ENCODE measurements around the gene RAB11FIP3.
A peak's percentile ranks its signal among the peaks of the same experiment; 100 is the strongest.

Gene RAB11FIP3

GRCh38 chr16:530111-530817 is 104.8 kb downstream of the RAB11FIP3 start:
- FAIRE-seq (no peak), DNase-seq (ENCODE audit: low spot score) (no peak)

- FAIRE-seq = no peak
- DNase-seq (ENCODE audit: low spot score) = no peak
Observed at GRCh38 chr16:531494-532125, 106.2 kb downstream of the RAB11FIP3 start.

DNA sequence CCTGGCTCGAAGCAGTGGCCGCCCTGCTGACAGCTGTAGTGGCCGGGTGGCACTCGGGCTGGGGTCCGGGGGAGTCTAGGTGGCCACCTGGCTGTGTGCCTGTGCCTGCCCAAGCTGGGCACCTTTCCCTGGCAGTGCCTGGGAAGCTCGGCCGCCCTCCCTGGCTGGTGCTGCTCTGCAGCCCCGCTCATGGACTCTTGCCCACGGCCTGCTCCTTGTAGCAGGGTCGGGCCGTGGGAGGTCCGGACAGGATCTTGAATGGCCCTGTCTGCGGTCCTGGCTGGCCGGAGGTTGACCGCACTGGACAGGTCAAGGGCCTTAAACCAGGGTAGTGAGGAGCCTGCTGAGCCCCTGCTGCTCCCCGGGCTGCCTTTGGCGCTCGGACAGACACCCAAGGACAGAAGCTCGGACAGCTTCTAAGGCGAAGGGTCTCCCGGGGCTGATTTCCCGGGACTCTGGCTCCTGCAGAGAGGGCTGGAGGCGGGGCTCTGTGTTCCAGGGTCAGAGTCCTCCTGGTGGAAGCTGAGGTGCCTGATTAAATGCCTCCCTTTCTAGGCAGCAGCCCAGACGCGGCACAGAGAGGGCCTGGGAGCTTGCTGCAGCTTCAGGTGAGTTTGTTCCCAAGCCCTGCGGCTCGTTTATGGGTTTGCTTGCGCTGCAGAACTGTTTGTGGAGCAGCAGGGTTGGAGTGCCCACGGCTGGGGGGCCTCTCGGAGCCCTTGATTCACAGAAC is 108.1 kb downstream of the RAB11FIP3 start:
- DNase-seq (ENCODE audit: low spot score) = no peak
- FAIRE-seq = no peak

DNA sequence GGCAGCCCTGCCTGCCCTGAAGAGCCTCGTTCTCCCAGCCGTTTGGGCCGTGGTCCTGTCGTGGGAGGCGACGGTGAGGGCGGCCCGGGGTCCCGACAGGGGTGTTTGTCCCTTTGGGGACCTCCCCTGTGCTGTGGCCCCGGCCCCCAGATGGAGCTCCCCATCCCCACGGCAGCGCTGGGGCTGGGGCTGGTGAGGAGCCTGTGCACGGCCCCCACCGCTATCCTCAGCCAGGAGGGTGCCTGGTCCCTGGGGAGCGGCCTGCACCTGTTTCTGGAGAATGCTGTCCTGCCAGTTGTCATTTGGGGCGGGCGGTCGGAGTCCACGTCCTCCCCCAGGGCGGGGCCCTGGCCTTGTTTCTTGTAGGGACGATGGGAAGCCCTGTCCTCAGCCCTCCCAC is 108.7 kb downstream of the RAB11FIP3 start:
- DNase-seq (ENCODE audit: low spot score) (no peak), FAIRE-seq (no peak)

DNA sequence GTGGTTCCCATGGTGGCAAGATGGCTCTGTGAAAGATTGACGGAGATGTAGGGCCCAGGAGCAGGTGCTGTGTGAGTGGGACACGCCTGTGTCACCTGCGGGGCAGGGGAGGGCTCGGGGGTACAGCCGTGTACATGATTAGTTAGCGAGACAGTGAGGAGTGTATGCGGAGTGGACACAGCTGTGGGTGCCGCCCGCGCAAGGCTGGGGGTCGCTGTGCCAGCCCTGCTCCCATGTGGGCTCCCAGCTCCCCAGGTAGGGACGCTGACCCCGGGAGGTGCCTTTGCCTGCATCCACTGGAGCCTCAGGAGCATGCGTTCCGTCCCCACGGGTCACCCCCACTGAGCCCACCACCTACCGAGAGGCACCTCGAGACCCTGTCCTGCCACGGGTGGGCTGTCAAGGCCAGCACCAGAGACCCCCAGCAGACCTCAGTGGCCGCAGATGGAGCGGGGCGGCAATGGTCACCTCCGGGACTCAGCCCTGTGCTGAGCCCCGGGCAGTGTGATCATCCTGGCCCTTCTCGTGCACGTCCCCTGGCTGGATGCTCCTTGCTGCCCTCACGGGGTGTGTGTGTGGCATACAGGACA is 109.5 kb downstream of the RAB11FIP3 start:
- FAIRE-seq = no peak

GRCh38 chr16:535446-536405 is 110.3 kb downstream of the RAB11FIP3 start:
- peak; percentile 56 for FAIRE-seq
- DNase-seq (ENCODE audit: low spot score) = peak; percentile 64

More for the DNA sequence above, 109.5 kb downstream of the RAB11FIP3 start:
- DNase-seq (ENCODE audit: low spot score) = no peak

- no peak for DNase-seq (ENCODE audit: low spot score)
- FAIRE-seq = no peak
Observed at GRCh38 chr16:536746-537145, 111.3 kb downstream of the RAB11FIP3 start.

- FAIRE-seq (no peak), DNase-seq (ENCODE audit: low spot score) (no peak)
Observed at GRCh38 chr16:537415-538335, 112.2 kb downstream of the RAB11FIP3 start.

- DNase-seq (ENCODE audit: low spot score) (no peak), FAIRE-seq (no peak)
Observed at GRCh38 chr16:539901-540530, 114.6 kb downstream of the RAB11FIP3 start.

- FAIRE-seq (no peak), DNase-seq (ENCODE audit: low spot score) (no peak)
Observed at GRCh38 chr16:540645-541340, 115.3 kb downstream of the RAB11FIP3 start.

- DNase-seq (ENCODE audit: low spot score) (no peak), FAIRE-seq (no peak)
Observed at GRCh38 chr16:543301-544164, 118.1 kb downstream of the RAB11FIP3 start.

DNA sequence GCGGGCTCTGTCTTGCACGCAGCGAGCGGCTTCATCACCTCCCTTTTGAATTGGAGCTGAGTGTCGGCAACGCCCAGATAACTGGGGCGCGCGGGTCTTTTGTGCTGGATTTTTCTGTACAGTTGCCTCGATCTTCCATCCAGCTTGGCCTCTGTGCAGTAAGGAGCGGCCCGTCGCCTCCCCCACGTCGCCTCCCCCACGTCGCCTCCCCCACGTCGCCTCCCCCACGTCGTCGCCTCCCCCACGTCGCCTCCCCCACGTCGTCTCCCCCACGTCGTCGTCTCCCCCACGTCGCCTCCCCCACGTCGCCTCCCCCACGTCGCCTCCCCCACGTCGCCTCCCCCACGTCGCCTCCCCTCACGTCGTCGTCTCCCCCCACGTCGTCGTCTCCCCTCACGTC is 119.1 kb downstream of the RAB11FIP3 start:
- DNase-seq (ENCODE audit: low spot score) (no peak), FAIRE-seq (no peak)

GRCh38 chr16:546909-547770 is 121.7 kb downstream of the RAB11FIP3 start:
- FAIRE-seq (no peak), DNase-seq (ENCODE audit: low spot score) (no peak)

DNA sequence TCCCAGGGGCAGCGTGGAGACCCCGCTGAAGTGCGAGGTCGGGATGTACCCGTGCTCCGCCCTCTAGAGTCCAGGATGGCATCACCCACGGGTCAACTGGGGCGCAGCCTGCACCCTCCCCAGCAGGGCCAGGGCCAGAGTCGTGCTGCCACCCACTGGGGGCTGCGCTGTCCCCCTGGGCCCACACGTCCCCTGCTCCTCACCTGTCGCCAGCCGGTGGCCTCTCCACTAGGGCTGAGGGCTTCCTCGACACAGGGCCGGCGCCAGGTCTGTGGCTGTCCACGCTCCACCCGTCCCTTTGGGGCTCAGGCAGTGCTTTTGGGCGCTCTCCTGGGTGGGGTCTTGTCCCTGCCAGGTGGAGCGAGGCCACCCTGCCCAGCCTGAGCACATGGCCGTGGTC is 123.1 kb downstream of the RAB11FIP3 start:
- no peak for DNase-seq (ENCODE audit: low spot score)
- FAIRE-seq = no peak

GRCh38 chr16:549544-550263 is 124.3 kb downstream of the RAB11FIP3 start:
- FAIRE-seq (no peak), DNase-seq (ENCODE audit: low spot score) (no peak)

- FAIRE-seq = no peak
- DNase-seq (ENCODE audit: low spot score) = no peak
Observed at GRCh38 chr16:551210-551609, 125.8 kb downstream of the RAB11FIP3 start.
